ENCODE data around the gene TRAPPC14. TPM values are rescaled to one million over a fixed set of nuclear protein-coding genes. Genes with fewer than 3 reads are reported as not detected.

The TRAPPC14 gene
- total RNA-seq, 1 donor from 2014 or later: 10.4 TPM

GRCh38 chr7:100171840-100172239, 13.3 kb upstream of the TRAPPC14 start:
- no peak for DNase-seq (ENCODE audit: low read depth)
- TF ChIP-seq, protein P1, sequence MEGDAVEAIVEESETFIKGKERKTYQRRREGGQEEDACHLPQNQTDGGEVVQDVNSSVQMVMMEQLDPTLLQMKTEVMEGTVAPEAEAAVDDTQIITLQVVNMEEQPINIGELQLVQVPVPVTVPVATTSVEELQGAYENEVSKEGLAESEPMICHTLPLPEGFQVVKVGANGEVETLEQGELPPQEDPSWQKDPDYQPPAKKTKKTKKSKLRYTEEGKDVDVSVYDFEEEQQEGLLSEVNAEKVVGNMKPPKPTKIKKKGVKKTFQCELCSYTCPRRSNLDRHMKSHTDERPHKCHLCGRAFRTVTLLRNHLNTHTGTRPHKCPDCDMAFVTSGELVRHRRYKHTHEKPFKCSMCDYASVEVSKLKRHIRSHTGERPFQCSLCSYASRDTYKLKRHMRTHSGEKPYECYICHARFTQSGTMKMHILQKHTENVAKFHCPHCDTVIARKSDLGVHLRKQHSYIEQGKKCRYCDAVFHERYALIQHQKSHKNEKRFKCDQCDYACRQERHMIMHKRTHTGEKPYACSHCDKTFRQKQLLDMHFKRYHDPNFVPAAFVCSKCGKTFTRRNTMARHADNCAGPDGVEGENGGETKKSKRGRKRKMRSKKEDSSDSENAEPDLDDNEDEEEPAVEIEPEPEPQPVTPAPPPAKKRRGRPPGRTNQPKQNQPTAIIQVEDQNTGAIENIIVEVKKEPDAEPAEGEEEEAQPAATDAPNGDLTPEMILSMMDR (IDR thresholded peaks at IDR 0.05; ENCODE audit: insufficient read depth, low read length, poor library complexity, severe bottlenecking): no peak
- H3K27me3 ChIP-seq (ENCODE audit: control insufficient read depth, insufficient read depth, low read length): peaks cover 23% of the 10 kb centered on the region
- H3K36me3 ChIP-seq (ENCODE audit: control insufficient read depth, insufficient read depth, low read length): no peaks in the 10 kb centered on the region
- peak overlapping the region; percentile 7 for H3K4me3 ChIP-seq (ENCODE audit: low read depth, low read length)

DNA sequence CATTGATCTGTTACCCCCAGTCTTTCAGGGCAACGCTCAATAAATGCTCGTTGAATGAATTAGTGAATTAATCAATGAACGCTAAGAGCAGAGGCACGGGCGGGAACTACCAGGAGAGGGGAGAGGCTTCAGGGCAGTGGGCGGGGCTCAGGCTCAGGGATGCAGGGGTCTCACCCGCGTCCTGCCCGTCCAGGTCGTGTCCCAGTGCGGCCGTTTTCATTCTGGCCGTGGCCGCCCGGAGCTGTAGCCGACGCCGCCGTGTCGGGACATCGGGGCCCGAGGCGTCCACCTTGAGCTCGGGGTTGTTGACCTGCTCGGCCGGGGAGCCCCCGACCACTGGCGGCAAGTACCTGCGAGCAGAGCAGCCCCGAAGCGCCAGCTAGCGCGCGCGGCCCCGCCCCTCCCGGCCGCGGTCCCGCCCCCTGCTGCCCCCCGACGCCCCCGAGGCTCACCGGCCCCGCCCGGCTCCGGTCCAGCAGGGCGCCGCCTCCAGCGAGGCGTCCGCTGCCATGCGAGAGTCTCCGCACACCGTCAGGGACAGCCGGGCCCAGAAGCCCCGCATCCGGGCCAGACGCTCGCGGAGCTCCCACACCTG, 12.7 kb upstream of the TRAPPC14 start:
- Histone ChIP-seq H3K36me3 (ENCODE audit: control insufficient read depth, insufficient read depth, low read length) (no peaks in the 10 kb centered on the region), H3K4me3 (ENCODE audit: low read depth, low read length) (peak overlapping the region; percentile 12), H3K27me3 (ENCODE audit: control insufficient read depth, insufficient read depth, low read length) (peaks cover 30% of the 10 kb centered on the region)
- no peak for DNase-seq (ENCODE audit: low read depth)
- TF ChIP-seq, protein P1 (IDR thresholded peaks at IDR 0.05; ENCODE audit: insufficient read depth, low read length, poor library complexity, severe bottlenecking): no peak

DNA sequence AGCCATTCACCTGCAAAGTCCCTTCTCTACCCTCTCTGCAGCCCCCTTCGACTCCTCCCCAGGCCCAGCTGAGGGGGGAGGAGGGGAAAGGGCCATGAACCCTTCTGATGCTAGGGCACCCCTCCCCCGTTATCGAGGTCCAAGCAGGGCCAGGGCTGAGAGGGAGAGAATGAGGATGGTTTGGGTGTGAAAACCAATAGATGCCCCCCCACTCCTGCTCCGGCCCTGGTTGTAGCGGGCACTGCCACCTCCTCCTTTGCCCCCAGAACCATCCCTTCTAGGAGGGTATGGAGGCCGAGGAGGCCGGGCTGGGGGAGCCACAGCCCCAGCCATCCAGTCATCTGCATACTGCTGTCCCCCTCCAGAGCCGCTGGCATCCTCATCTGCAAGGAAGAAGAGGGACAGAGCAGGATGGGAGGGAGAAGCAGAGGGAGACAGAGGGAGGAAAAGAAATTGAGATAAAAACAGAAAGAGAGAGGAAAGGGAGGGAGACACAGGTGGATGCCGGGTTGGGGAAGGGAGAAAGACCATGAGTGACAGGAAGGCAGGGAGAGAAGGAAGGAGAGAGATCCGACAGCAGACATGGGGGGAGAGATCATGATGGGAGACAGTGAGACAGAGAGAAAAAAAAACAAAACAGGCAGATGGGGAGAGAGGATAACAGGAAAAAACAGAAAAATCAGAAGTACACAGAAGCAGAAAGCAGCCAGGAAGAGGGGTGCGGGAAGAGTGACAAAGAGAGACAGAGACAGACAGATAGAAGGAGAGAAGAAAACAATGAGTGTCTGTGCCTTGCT, 11.8 kb upstream of the TRAPPC14 start:
- Histone ChIP-seq H3K27me3 (ENCODE audit: control insufficient read depth, insufficient read depth, low read length) (peaks cover 31% of the 10 kb centered on the region), H3K4me3 (ENCODE audit: low read depth, low read length) (no peak overlapping the region), H3K36me3 (ENCODE audit: control insufficient read depth, insufficient read depth, low read length) (no peaks in the 10 kb centered on the region)
- no peak for DNase-seq (ENCODE audit: low read depth)
- TF ChIP-seq, protein P1 (IDR thresholded peaks at IDR 0.05; ENCODE audit: insufficient read depth, low read length, poor library complexity, severe bottlenecking): no peak

DNA sequence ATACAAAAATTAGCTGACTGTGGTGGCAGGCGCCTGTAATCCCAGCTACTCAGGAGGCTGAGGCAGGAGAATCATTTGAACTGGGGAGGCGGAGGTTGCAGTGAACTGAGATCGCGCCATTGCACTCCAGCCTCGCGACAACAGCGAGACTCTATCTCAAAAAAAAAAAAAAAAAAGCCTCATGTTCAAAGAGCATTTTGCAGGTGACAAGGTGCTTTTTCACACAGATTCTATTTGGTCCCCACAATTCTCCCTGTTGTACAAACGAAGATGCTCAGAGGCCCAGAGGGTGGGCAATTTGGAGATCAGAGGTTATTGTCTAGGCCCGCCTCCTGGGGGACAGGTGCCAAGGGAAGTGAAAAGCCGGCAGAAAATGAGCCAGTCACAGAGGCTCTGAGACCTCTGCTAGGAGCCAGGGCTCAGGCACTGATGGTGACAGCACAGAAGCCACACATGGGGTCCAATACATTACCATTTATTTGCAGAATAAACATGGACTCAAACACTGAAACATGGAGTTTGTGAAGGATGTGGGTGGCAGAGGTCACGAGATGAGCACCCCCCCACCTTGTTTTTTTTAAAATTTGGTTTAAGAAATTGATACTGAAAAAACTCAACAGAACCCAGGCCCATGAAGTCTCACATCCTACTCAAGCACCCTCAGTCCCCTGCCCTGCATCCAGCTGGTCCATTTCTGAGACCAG, 10.8 kb upstream of the TRAPPC14 start:
- TF ChIP-seq, protein P1 (IDR thresholded peaks at IDR 0.05; ENCODE audit: insufficient read depth, low read length, poor library complexity, severe bottlenecking): no peak
- Histone ChIP-seq H3K4me3 (ENCODE audit: low read depth, low read length) (no peak overlapping the region), H3K36me3 (ENCODE audit: control insufficient read depth, insufficient read depth, low read length) (no peaks in the 10 kb centered on the region), H3K27me3 (ENCODE audit: control insufficient read depth, insufficient read depth, low read length) (peaks cover 31% of the 10 kb centered on the region)
- no peak for DNase-seq (ENCODE audit: low read depth)

- TF ChIP-seq, protein P1 (IDR thresholded peaks at IDR 0.05; ENCODE audit: insufficient read depth, low read length, poor library complexity, severe bottlenecking): no peak
- H3K27me3 ChIP-seq (ENCODE audit: control insufficient read depth, insufficient read depth, low read length): peaks cover 31% of the 10 kb centered on the region
Observed at GRCh38 chr7:100167912-100168323, 9.4 kb upstream of the TRAPPC14 start.

More at GRCh38 chr7:100167912-100168323, 9.4 kb upstream of the TRAPPC14 start:
- DNase-seq (ENCODE audit: low read depth): no peak
- no peaks in the 10 kb centered on the region for H3K36me3 ChIP-seq (ENCODE audit: control insufficient read depth, insufficient read depth, low read length)
- H3K4me3 ChIP-seq (ENCODE audit: low read depth, low read length): peak overlapping the region; percentile 15
